ENCODE measurements around the gene PDIA4.

Gene PDIA4

GRCh38 chr7:148964483-148965267, 63.6 kb downstream of the PDIA4 start:
- DNase-seq = no peak

- DNase-seq = no peak
Observed at GRCh38 chr7:148963583-148964482, 64.5 kb downstream of the PDIA4 start.

- DNase-seq = peak; percentile 76
Observed at GRCh38 chr7:148962823-148963582, 65.3 kb downstream of the PDIA4 start.

GRCh38 chr7:148962440-148962822, 65.9 kb downstream of the PDIA4 start:
- no peak for DNase-seq

- DNase-seq = no peak
Observed at GRCh38 chr7:148959726-148960125, 68.6 kb downstream of the PDIA4 start.

GRCh38 chr7:148958061-148958460, 70.2 kb downstream of the PDIA4 start:
- no peak for DNase-seq

- no peak for DNase-seq
Observed at GRCh38 chr7:148954766-148955165, 73.5 kb downstream of the PDIA4 start.

GRCh38 chr7:148953676-148954075, 74.6 kb downstream of the PDIA4 start:
- DNase-seq = no peak

Data from CD4-positive, alpha-beta T cell treated with Interleukin-4 for 4 hours (primary cell).